Measurements from ENCODE around the gene SLC10A2. TPM values are rescaled to one million over a fixed set of nuclear protein-coding genes. Genes with fewer than 3 reads are reported as not detected.
"Not testable (repeated sequence)": the region's sequence is repeated elsewhere in the genome, so short reads cannot be mapped to it uniquely, and the experiment has no call there.

SLC10A2 gene
- total RNA-seq, 4 donors from 2014 or later = not detected

- TF ChIP-seq CTCF (IDR thresholded peaks at IDR 0.05) (no peak), POLR2A (IDR thresholded peaks at IDR 0.05) (no peak)
- H3K4me3 ChIP-seq = no peak overlapping the region
- intact Hi-C loops (cut with DNase I; ENCODE audit: low total_unique reads) = no loop called here
- H3K36me3 ChIP-seq = no peaks in the 10 kb centered on the region
- no peaks in the 10 kb centered on the region for H3K9me3 ChIP-seq
- H3K27ac ChIP-seq = no peak overlapping the region
- no peaks in the 10 kb centered on the region for H3K27me3 ChIP-seq
- DNase-seq = no peak
- no peaks in the 10 kb centered on the region for H3K4me1 ChIP-seq
Observed at GRCh38 chr13:103097366-103097928, 31.2 kb upstream of the SLC10A2 start.

DNA sequence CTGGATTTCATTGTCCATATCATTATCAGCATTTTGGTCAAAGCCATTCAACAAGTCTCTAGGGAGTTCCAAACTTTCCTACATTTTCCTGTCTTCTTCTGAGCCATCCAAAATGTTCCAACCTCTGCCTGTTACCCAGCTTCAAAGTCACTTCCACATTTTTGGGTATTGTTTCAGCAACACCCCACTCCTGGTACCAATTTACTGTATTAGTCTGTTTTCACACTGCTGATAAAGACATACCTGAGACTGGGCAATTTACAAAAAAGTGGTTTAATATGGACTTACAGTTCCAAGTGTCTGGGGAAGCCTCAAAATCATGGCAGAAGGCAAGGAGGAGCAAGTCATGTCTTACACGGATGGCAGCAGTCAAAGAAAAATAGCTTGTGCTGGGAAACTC lies 27.4 kb upstream of the SLC10A2 start:
- intact Hi-C loops (cut with DNase I; ENCODE audit: low total_unique reads); H3K4me1 ChIP-seq; DNase-seq; H3K4me3 ChIP-seq; H3K36me3 ChIP-seq; H3K27me3 ChIP-seq; H3K27ac ChIP-seq; H3K9me3 ChIP-seq: not testable (repeated sequence)

GRCh38 chr13:103087275-103087674 lies 21.1 kb upstream of the SLC10A2 start:
- DNase-seq = no peak
- no peak for TF ChIP-seq POLR2A (IDR thresholded peaks at IDR 0.05)
- no peak for TF ChIP-seq CTCF (IDR thresholded peaks at IDR 0.05)
- H3K4me3 ChIP-seq = no peak overlapping the region
- no peaks in the 10 kb centered on the region for H3K27me3 ChIP-seq
- intact Hi-C loops (cut with DNase I; ENCODE audit: low total_unique reads) = no loop called here
- no peak overlapping the region for H3K27ac ChIP-seq
- no peaks in the 10 kb centered on the region for H3K4me1 ChIP-seq
- no peaks in the 10 kb centered on the region for H3K36me3 ChIP-seq
- H3K9me3 ChIP-seq = no peaks in the 10 kb centered on the region

- Histone ChIP-seq H3K4me1 (no peaks in the 10 kb centered on the region), H3K9me3 (no peaks in the 10 kb centered on the region), H3K27me3 (no peaks in the 10 kb centered on the region), H3K27ac (no peak overlapping the region), H3K4me3 (no peak overlapping the region), H3K36me3 (no peaks in the 10 kb centered on the region)
- intact Hi-C loops (cut with DNase I; ENCODE audit: low total_unique reads) = no loop called here
- no peak for TF ChIP-seq CTCF (IDR thresholded peaks at IDR 0.05)
- no peak for TF ChIP-seq POLR2A (IDR thresholded peaks at IDR 0.05)
- no peak for DNase-seq
Observed at GRCh38 chr13:103081435-103081834, 15.2 kb upstream of the SLC10A2 start.

- Histone ChIP-seq H3K27me3 (no peaks in the 10 kb centered on the region), H3K36me3 (no peaks in the 10 kb centered on the region), H3K27ac (no peak overlapping the region), H3K4me3 (no peak overlapping the region), H3K9me3 (no peaks in the 10 kb centered on the region), H3K4me1 (no peaks in the 10 kb centered on the region)
- intact Hi-C loops (cut with DNase I; ENCODE audit: low total_unique reads) = no loop called here
- DNase-seq = no peak
- TF ChIP-seq POLR2A (IDR thresholded peaks at IDR 0.05) (no peak), CTCF (IDR thresholded peaks at IDR 0.05) (no peak)
Observed at GRCh38 chr13:103078158-103078557, 11.9 kb upstream of the SLC10A2 start.

DNA sequence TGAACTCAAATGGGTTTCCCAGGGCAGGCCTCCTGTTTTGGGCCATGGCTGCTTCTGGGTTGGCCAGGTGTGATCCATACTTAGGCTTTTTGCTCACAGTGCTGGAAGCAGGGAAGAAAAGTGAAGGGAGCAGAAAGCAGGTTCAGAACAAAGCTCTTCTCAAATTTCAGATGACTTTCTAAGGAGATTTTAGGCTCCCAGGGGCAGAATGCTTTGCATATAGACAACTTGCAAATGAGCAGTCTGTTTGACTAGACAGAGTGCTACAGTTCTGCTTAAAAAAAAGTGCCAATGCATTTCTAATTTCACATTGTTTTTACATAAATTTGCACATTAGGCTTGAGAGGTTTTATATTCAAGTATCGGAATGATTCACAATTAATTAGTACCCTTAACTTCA lies 2.6 kb upstream of the SLC10A2 start:
- Histone ChIP-seq H3K27me3 (no peaks in the 10 kb centered on the region), H3K9me3 (no peaks in the 10 kb centered on the region), H3K36me3 (no peaks in the 10 kb centered on the region), H3K27ac (no peak overlapping the region), H3K4me1 (no peaks in the 10 kb centered on the region), H3K4me3 (no peak overlapping the region)
- intact Hi-C loops (cut with DNase I; ENCODE audit: low total_unique reads) = no loop called here
- no peak for DNase-seq
- no peak for TF ChIP-seq CTCF (IDR thresholded peaks at IDR 0.05)
- no peak for TF ChIP-seq POLR2A (IDR thresholded peaks at IDR 0.05)

Data from uterus (tissue), 4 donors.